Stimulated activated CD8-positive, alpha-beta memory T cell treated with anti-CD3 and anti-CD28 coated beads, Interleukin-4, amount 100 ng/mL, for 24 hours (primary cell): ENCODE results near the gene ATP6V1C2.

Experiments
- DNase-seq: peaks from one replicate; pipeline ENCODE4 v3.0.0-alpha.2; 2020; ENCODE audit warnings: low read depth

Gene ATP6V1C2

GRCh38 chr2:10732924-10733565 lies 11.6 kb downstream of the ATP6V1C2 start:
- no peak for DNase-seq

- no peak for DNase-seq
These were observed 12.1 kb downstream of the ATP6V1C2 start for GRCh38 chr2:10733566-10733925.

- no peak for DNase-seq
These were observed 12.6 kb downstream of the ATP6V1C2 start for GRCh38 chr2:10733980-10734379.

- no peak for DNase-seq
These were observed 16.8 kb downstream of the ATP6V1C2 start for GRCh38 chr2:10738192-10738591.

GRCh38 chr2:10740226-10740625 lies 18.8 kb downstream of the ATP6V1C2 start:
- no peak for DNase-seq

GRCh38 chr2:10741139-10741538 lies 19.7 kb downstream of the ATP6V1C2 start:
- no peak for DNase-seq

- no peak for DNase-seq
These were observed 21.2 kb downstream of the ATP6V1C2 start for GRCh38 chr2:10742666-10743065.

- no peak for DNase-seq
These were observed 29.2 kb downstream of the ATP6V1C2 start for GRCh38 chr2:10750610-10751009.

- no peak for DNase-seq
These were observed 30.8 kb downstream of the ATP6V1C2 start for GRCh38 chr2:10752236-10752635.

- no peak for DNase-seq
These were observed 31.7 kb downstream of the ATP6V1C2 start for GRCh38 chr2:10753156-10753555.

- no peak for DNase-seq
These were observed 32.4 kb downstream of the ATP6V1C2 start for GRCh38 chr2:10753876-10754275.

GRCh38 chr2:10755621-10756020 lies 34.2 kb downstream of the ATP6V1C2 start:
- DNase-seq, result no peak

GRCh38 chr2:10757814-10758286 lies 36.4 kb downstream of the ATP6V1C2 start:
- DNase-seq, result no peak

GRCh38 chr2:10759151-10759714 lies 37.8 kb downstream of the ATP6V1C2 start:
- no peak for DNase-seq

- no peak for DNase-seq
These were observed 39.5 kb downstream of the ATP6V1C2 start for GRCh38 chr2:10760794-10761504.

- no peak for DNase-seq
These were observed 40.2 kb downstream of the ATP6V1C2 start for GRCh38 chr2:10761591-10761990.

- DNase-seq, result no peak
These were observed 41.4 kb downstream of the ATP6V1C2 start for GRCh38 chr2:10762651-10763460.

- DNase-seq, result no peak
These were observed 42.0 kb downstream of the ATP6V1C2 start for GRCh38 chr2:10763461-10763800.

- no peak for DNase-seq
These were observed 42.8 kb downstream of the ATP6V1C2 start for GRCh38 chr2:10764096-10764785.

GRCh38 chr2:10764896-10765295 lies 43.5 kb downstream of the ATP6V1C2 start:
- DNase-seq, result no peak

- DNase-seq, result no peak
These were observed 44.0 kb downstream of the ATP6V1C2 start for GRCh38 chr2:10765461-10765860.

GRCh38 chr2:10765914-10766313 lies 44.5 kb downstream of the ATP6V1C2 start:
- no peak for DNase-seq
